ENCODE results near the gene ENO2. TPM values are rescaled to one million over a fixed set of nuclear protein-coding genes. Genes with fewer than 3 reads are reported as not detected.

ENO2 gene
- total and polyA plus RNA-seq, 4 donors = 1.1 to 3.1 (median 1.4) TPM

DNA sequence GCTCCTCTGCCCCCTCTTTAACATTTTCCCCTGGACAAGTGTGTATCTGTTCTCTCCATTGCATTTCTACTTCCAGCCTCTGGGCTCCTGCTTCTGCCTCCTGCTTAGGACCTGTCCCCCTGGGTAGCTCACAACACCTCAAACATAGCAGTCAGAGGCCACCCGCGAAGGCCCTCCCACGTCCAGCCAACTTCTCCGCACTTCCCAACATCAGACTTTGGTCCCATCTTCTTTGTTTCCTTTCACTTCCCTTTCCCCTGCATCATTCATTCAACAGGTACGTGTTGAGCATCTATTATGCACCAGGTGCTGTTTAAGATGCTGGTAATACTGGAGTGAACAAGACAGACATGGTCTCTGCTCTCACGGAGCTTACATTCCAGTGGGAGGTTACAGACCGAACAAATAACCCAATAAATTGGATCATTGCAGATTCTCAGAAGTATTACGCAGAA is 32.6 kb downstream of the ENO2 start:
- Histone ChIP-seq H3K36me3 (ENCODE audit: control insufficient read depth in 4 of 4, insufficient read depth in 3 of 4, low read depth in 1 of 4, low read length in 3 of 4) (no peaks in the 10 kb centered on the region), H3K9ac (ENCODE audit: low read depth in 1 of 2, low read length in 2 of 2) (peak overlapping the region in 1 of 2 donors; percentile 52), H3K4me1 (ENCODE audit: control insufficient read depth in 4 of 4, insufficient read depth in 4 of 4, low read length in 3 of 4) (peaks cover 9 to 38% (median 27%) of the 10 kb centered on the region in 4 donors), H3K4me3 (ENCODE audit: low read depth in 1 of 3, low read length in 3 of 3) (peak overlapping the region; percentile 56 to 69 (median 67)), H3K27ac (ENCODE audit: low read depth in 1 of 2, low read length in 2 of 2) (peak overlapping the region; percentile 86 to 96), H3K27me3 (ENCODE audit: control insufficient read depth in 4 of 4, insufficient read depth in 4 of 4, low read length in 3 of 4) (no peaks in the 10 kb centered on the region), H3K9me3 (ENCODE audit: control insufficient read depth in 4 of 4, low read length in 3 of 4) (no peaks in the 10 kb centered on the region)
- DNase-seq (ENCODE audit: low spot score) = no peak
- 50% methylated on average over 8 of the region's 8 CpGs for WGBS
- TF ChIP-seq JUND (IDR thresholded peaks at IDR 0.05) (no peak), REST (IDR thresholded peaks at IDR 0.05) (no peak), HNF4G (IDR thresholded peaks at IDR 0.05) (no peak), FOXA2 (IDR thresholded peaks at IDR 0.05) (no peak), YY1 (IDR thresholded peaks at IDR 0.05) (no peak), GABPA (IDR thresholded peaks at IDR 0.05 in 1 of 2, conservative IDR thresholded peaks at IDR 0.05 in 1 of 2) (no peak), HNF4A (conservative IDR thresholded peaks at IDR 0.05) (no peak), CTCF (IDR thresholded peaks at IDR 0.05; ENCODE audit: low read depth, low read length, missing input control) (no peak), TAF1 (conservative IDR thresholded peaks at IDR 0.05) (no peak), RXRA (IDR thresholded peaks at IDR 0.05) (no peak), NR2F2 (IDR thresholded peaks at IDR 0.05) (no peak), RAD21 (IDR thresholded peaks at IDR 0.05) (no peak), EGR1 (IDR thresholded peaks at IDR 0.05; ENCODE audit: low read depth in 2 of 2) (no peak)
- TF ChIP-seq, protein P1, sequence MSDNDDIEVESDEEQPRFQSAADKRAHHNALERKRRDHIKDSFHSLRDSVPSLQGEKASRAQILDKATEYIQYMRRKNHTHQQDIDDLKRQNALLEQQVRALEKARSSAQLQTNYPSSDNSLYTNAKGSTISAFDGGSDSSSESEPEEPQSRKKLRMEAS (IDR thresholded peaks at IDR 0.05) = no peak
- TF ChIP-seq, protein P2, sequence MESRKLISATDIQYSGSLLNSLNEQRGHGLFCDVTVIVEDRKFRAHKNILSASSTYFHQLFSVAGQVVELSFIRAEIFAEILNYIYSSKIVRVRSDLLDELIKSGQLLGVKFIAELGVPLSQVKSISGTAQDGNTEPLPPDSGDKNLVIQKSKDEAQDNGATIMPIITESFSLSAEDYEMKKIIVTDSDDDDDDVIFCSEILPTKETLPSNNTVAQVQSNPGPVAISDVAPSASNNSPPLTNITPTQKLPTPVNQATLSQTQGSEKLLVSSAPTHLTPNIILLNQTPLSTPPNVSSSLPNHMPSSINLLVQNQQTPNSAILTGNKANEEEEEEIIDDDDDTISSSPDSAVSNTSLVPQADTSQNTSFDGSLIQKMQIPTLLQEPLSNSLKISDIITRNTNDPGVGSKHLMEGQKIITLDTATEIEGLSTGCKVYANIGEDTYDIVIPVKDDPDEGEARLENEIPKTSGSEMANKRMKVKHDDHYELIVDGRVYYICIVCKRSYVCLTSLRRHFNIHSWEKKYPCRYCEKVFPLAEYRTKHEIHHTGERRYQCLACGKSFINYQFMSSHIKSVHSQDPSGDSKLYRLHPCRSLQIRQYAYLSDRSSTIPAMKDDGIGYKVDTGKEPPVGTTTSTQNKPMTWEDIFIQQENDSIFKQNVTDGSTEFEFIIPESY (IDR thresholded peaks at IDR 0.05) = no peak
- TF ChIP-seq, protein P3, sequence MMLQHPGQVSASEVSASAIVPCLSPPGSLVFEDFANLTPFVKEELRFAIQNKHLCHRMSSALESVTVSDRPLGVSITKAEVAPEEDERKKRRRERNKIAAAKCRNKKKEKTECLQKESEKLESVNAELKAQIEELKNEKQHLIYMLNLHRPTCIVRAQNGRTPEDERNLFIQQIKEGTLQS (IDR thresholded peaks at IDR 0.05) = no peak

DNA sequence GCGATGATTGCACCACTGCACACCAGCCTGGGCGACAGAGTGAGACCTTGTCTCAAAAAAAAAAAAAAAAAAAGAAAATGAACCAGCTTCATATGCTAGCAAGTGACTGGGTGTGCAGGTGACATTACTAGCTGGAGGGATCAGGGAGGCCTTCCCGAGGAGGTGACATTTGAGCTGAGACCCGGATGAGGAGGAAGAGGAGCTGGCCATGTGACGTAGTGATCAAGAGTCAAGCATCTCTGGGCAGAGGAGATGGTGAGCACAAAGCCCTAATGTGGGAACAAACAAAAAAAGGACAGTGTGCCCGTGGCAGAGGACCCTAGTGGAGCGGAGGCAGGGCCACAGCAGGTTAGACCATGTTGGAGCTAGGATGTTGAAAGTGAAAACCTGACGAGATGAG is 33.2 kb downstream of the ENO2 start:
- Histone ChIP-seq H3K27ac (ENCODE audit: low read depth in 1 of 2, low read length in 2 of 2) (no peak overlapping the region), H3K27me3 (ENCODE audit: control insufficient read depth in 4 of 4, insufficient read depth in 4 of 4, low read length in 3 of 4) (no peaks in the 10 kb centered on the region), H3K9ac (ENCODE audit: low read depth in 1 of 2, low read length in 2 of 2) (no peak overlapping the region), H3K36me3 (ENCODE audit: control insufficient read depth in 4 of 4, insufficient read depth in 3 of 4, low read depth in 1 of 4, low read length in 3 of 4) (no peaks in the 10 kb centered on the region), H3K4me3 (ENCODE audit: low read depth in 1 of 3, low read length in 3 of 3) (no peak overlapping the region), H3K9me3 (ENCODE audit: control insufficient read depth in 4 of 4, low read length in 3 of 4) (no peaks in the 10 kb centered on the region), H3K4me1 (ENCODE audit: control insufficient read depth in 4 of 4, insufficient read depth in 4 of 4, low read length in 3 of 4) (peaks cover 9 to 38% (median 27%) of the 10 kb centered on the region in 4 donors)
- WGBS = 87% methylated on average over 8 of the region's 8 CpGs
- DNase-seq (ENCODE audit: low spot score) = no peak
- TF ChIP-seq YY1 (IDR thresholded peaks at IDR 0.05) = no peak
- TF ChIP-seq JUND (IDR thresholded peaks at IDR 0.05) = no peak
- TF ChIP-seq, protein P3 (IDR thresholded peaks at IDR 0.05) = no peak
- TF ChIP-seq, protein P2 (IDR thresholded peaks at IDR 0.05) = no peak
- TF ChIP-seq REST (IDR thresholded peaks at IDR 0.05) = no peak
- no peak for TF ChIP-seq RAD21 (IDR thresholded peaks at IDR 0.05)
- no peak for TF ChIP-seq TAF1 (conservative IDR thresholded peaks at IDR 0.05)
- TF ChIP-seq, protein P1 (IDR thresholded peaks at IDR 0.05) = no peak
- no peak for TF ChIP-seq HNF4A (conservative IDR thresholded peaks at IDR 0.05)
- no peak for TF ChIP-seq SP1 (IDR thresholded peaks at IDR 0.05)
